ENCODE data around the gene CREB3L2. TPM values are rescaled to one million over a fixed set of nuclear protein-coding genes. Genes with fewer than 3 reads are reported as not detected.

CREB3L2 gene
- total and polyA plus RNA-seq, 10 of the 15 experiments (the other 5 are each of a cell fraction or from before 2014, with no cell fraction given): 6.4 to 67.1 (median 26.2) TPM

DNA sequence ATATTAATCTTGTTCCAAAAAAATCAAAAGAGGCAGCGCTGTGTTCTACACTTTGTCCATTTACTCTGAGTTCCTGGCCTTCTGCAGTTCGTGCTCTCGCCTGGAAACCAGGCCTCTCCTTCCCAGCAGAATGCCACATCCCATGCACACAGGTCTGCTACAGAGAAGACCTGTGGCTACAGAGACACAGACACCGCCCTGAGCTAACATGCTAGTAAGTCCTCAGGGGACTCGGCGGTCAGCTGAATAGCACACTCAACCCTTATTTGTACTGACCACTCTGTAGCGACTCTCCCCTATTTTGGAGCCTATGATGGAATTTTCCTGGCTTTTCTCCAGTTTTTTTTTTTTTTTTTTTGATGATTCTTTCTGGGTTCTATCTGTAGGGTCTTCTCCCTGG is 12.8 kb downstream of the CREB3L2 start:
- H2AFZ ChIP-seq (ENCODE audit: control insufficient read depth, low read depth, low read length): no peak overlapping the region
- no peak overlapping the region for H3K4me3 ChIP-seq
- peaks cover 4 to 10% of the 10 kb centered on the region in 2 experiments for H3K36me3 ChIP-seq (ENCODE audit: control insufficient read depth in 2 of 2, insufficient read depth in 2 of 2, low read length in 1 of 2)
- no peaks in the 10 kb centered on the region for H3K27me3 ChIP-seq (replicated peaks in 1 of 2; ENCODE audit: control insufficient read depth in 2 of 2, insufficient read depth in 2 of 2, low read length in 1 of 2)
- in situ Hi-C loops (cut with MboI): no loop called here
- H3K4me1 ChIP-seq (ENCODE audit: control insufficient read depth, insufficient read depth, low read length): peaks cover 73% of the 10 kb centered on the region
- peak overlapping the region; percentile 95; the same call in 1 of the 2 replicates for H3K27ac ChIP-seq (ENCODE audit: control insufficient read depth, insufficient read depth)
- ATAC-seq (no peak), FAIRE-seq (no peak), DNase-seq (ENCODE audit: low read depth, low spot score) (no peak)
- intact Hi-C loops (cut with micrococcal nuclease; ENCODE audit: unreplicated experiment): loop anchor here (5.0 kb wide), 1 partner anchor 52 kb away; no protein-coding TSS in a partner anchor
- ChIA-PET CTCF (interaction anchor here (16.2 kb wide), 1 partner anchor 12 kb away, joined by 271 read pairs; the partner anchor contains the start of gene CREB3L2), POLR2A (interaction anchor here (0.7 to 8.0 kb wide), 2 partner anchors 11 to 51 kb away, joined by 3 to 127 read pairs; partner anchors contain the start of gene CREB3L2), RAD21 (ENCODE audit: unreplicated experiment) (interaction anchor here (0.6 to 3.6 kb wide), 4 partner anchors 11 to 1371 kb away, joined by 3 to 77 read pairs (median 5); partner anchors contain the start of genes CREB3L2 and LUC7L2), SMC1A (ENCODE audit: uncharacterized antibody, unreplicated experiment) (interaction anchor here (4.0 to 23.6 kb wide), 2 partner anchors 13 to 85 kb away, joined by 15 to 516 read pairs; partner anchors contain the start of gene CREB3L2)
- 69% methylated on average over 7 of the region's 7 CpGs for WGBS (ENCODE audit: insufficient coverage, insufficient replicate concordance, low lambda C conversion rate, missing lambda C conversion rate)
- H3K4me2 ChIP-seq (ENCODE audit: control insufficient read depth, insufficient read depth): peak overlapping the region; percentile 76
- peaks cover 96% of the 10 kb centered on the region for H3K79me2 ChIP-seq (ENCODE audit: control insufficient read depth, insufficient read depth, low read length)
- H4K20me1 ChIP-seq (ENCODE audit: control insufficient read depth, insufficient read depth): no peaks in the 10 kb centered on the region
- no peak overlapping the region for H3K9ac ChIP-seq (ENCODE audit: control insufficient read depth, insufficient read depth, low read length)
- TF ChIP-seq SMAD5 (IDR thresholded peaks at IDR 0.05; ENCODE audit: low read depth) (no peak), SREBF1 (IDR thresholded peaks at IDR 0.05; ENCODE audit: low read length) (no peak), ZNF384 (IDR thresholded peaks at IDR 0.05; ENCODE audit: borderline replicate concordance, low read depth, low read length) (no peak; the same call in 1 of the 2 replicates), GABPA (IDR thresholded peaks at IDR 0.05; ENCODE audit: low read depth) (no peak)
- TF ChIP-seq, protein P1, sequence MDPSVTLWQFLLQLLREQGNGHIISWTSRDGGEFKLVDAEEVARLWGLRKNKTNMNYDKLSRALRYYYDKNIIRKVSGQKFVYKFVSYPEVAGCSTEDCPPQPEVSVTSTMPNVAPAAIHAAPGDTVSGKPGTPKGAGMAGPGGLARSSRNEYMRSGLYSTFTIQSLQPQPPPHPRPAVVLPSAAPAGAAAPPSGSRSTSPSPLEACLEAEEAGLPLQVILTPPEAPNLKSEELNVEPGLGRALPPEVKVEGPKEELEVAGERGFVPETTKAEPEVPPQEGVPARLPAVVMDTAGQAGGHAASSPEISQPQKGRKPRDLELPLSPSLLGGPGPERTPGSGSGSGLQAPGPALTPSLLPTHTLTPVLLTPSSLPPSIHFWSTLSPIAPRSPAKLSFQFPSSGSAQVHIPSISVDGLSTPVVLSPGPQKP (IDR thresholded peaks at IDR 0.05; ENCODE audit: low read depth, low read length): no peak
- TF ChIP-seq, protein P2, sequence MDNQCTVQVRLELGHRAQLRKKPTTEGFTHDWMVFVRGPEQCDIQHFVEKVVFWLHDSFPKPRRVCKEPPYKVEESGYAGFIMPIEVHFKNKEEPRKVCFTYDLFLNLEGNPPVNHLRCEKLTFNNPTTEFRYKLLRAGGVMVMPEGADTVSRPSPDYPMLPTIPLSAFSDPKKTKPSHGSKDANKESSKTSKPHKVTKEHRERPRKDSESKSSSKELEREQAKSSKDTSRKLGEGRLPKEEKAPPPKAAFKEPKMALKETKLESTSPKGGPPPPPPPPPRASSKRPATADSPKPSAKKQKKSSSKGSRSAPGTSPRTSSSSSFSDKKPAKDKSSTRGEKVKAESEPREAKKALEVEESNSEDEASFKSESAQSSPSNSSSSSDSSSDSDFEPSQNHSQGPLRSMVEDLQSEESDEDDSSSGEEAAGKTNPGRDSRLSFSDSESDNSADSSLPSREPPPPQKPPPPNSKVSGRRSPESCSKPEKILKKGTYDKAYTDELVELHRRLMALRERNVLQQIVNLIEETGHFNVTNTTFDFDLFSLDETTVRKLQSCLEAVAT (IDR thresholded peaks at IDR 0.05): peak; percentile 30; the same call in 1 of the 2 replicates
- TF ChIP-seq, protein P3, sequence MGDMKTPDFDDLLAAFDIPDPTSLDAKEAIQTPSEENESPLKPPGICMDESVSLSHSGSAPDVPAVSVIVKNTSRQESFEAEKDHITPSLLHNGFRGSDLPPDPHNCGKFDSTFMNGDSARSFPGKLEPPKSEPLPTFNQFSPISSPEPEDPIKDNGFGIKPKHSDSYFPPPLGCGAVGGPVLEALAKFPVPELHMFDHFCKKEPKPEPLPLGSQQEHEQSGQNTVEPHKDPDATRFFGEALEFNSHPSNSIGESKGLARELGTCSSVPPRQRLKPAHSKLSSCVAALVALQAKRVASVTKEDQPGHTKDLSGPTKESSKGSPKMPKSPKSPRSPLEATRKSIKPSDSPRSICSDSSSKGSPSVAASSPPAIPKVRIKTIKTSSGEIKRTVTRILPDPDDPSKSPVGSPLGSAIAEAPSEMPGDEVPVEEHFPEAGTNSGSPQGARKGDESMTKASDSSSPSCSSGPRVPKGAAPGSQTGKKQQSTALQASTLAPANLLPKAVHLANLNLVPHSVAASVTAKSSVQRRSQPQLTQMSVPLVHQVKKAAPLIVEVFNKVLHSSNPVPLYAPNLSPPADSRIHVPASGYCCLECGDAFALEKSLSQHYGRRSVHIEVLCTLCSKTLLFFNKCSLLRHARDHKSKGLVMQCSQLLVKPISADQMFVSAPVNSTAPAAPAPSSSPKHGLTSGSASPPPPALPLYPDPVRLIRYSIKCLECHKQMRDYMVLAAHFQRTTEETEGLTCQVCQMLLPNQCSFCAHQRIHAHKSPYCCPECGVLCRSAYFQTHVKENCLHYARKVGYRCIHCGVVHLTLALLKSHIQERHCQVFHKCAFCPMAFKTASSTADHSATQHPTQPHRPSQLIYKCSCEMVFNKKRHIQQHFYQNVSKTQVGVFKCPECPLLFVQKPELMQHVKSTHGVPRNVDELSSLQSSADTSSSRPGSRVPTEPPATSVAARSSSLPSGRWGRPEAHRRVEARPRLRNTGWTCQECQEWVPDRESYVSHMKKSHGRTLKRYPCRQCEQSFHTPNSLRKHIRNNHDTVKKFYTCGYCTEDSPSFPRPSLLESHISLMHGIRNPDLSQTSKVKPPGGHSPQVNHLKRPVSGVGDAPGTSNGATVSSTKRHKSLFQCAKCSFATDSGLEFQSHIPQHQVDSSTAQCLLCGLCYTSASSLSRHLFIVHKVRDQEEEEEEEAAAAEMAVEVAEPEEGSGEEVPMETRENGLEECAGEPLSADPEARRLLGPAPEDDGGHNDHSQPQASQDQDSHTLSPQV (IDR thresholded peaks at IDR 0.05): no peak
- peaks cover 7% of the 10 kb centered on the region for H3K9me3 ChIP-seq (replicated peaks; ENCODE audit: control insufficient read depth, insufficient read depth, low read length)
- TSS peak; percentile 10 for BruUV-seq (replicated peaks)

Measured in GM12878 (cell line).